Heart right ventricle (tissue), 16 donors: ENCODE data around the gene PIK3R1. TPM values are rescaled to one million over a fixed set of nuclear protein-coding genes. Genes with fewer than 3 reads are reported as not detected.
"Not testable (repeated sequence)": the region's sequence is repeated elsewhere in the genome, so short reads cannot be mapped to it uniquely, and the experiment has no call there.

ENCODE experiments used
- ATAC-seq, 8 donors: fragments of 200-7000 bp; cut with Tn5 transposase; one replicate each; pipeline ENCODE4 v1.9.1; 2020; ENCODE audit warnings: mild to moderate bottlenecking in 8 of 8, moderate library complexity in 8 of 8, moderate number of reproducible peaks in 1 of 8
- DNase-seq, 2 donors: peaks; one replicate each; pipeline ENCODE4 v3.0.0-alpha.2; 2020
- H3K27ac ChIP-seq, 10 donors: fragments of 200-600 bp; sonication (generic) in 2 of 10; one replicate each; pipeline versions ENCODE4 v1.5.0 to v1.8.0; 2020 to 2022; ENCODE audit warnings: mild to moderate bottlenecking in 3 of 10
- H3K27me3 ChIP-seq, 7 donors: fragments of 200-600 bp; one replicate each; pipeline ENCODE4 v1.8.0; 2021 to 2022; ENCODE audit warnings: mild to moderate bottlenecking in 2 of 7
- H3K36me3 ChIP-seq, 9 donors: fragments of 200-600 bp; sonication (generic) in 1 of 9; one replicate each; pipeline versions ENCODE4 v1.5.0 to v1.8.0; 2020 to 2022; ENCODE audit warnings: mild to moderate bottlenecking in 2 of 9
- H3K4me1 ChIP-seq, 9 donors: fragments of 200-600 bp; sonication (generic) in 1 of 9; one replicate each; pipeline versions ENCODE4 v1.5.0 to v1.8.0; 2020 to 2022; ENCODE audit warnings: mild to moderate bottlenecking in 4 of 9
- H3K4me3 ChIP-seq, 10 donors: fragments of 200-600 bp; sonication (generic) in 2 of 10; one replicate each; pipeline versions ENCODE4 v1.5.0 to v1.8.0; 2020 to 2022; ENCODE audit warnings: mild to moderate bottlenecking in 7 of 10, moderate library complexity in 2 of 10
- H3K9me3 ChIP-seq, 11 donors: fragments of 200-600 bp in 10 of 11; sonication (generic) in 2 of 11; one replicate each; pipeline versions ENCODE4 v1.5.0 to v1.8.0; 2013 to 2022; ENCODE audit warnings: mild to moderate bottlenecking in 2 of 11, control low read depth in 1 of 11, moderate library complexity in 1 of 11
- CTCF ChIP-seq, 9 donors: fragments of 200-600 bp; sonication (generic) in 2 of 9; IDR thresholded peaks; one replicate each; pipeline versions ENCODE4 v1.5.0 to v1.8.0; 2021 to 2022; ENCODE audit warnings: antibody characterized with exemption in 9 of 9, mild to moderate bottlenecking in 5 of 9, moderate library complexity in 1 of 9
- whole genome bisulfite sequencing, 2 donors: extraction: QIAGEN DNeasy Blood & Tissue Kit; methylation state at CpG; one replicate each; pipeline ENCODE4 v1.1.7; 2013; ENCODE audit warnings: inconsistent platforms in 1 of 2; 5-methylcytosine and 5-hydroxymethylcytosine counted together
- intact Hi-C, 10 donors: fragments of 100-400 bp; cut with DNase I; formaldehyde crosslinking; loops; one replicate each; pipeline versions ENCODE4 v1.11.1 to v1.14.2; 2022
- polyA plus RNA-seq, 2 donors: library from polyadenylated mRNA; stranded (reverse); fragments of 200-250 nt; gene quantifications; one replicate each; pipeline ENCODE4 v1.2.3, GENCODE V29; 2013
- total RNA-seq, 10 donors: library from RNA; stranded (reverse); fragmentation: NEBNext Ultra II Directional in 3 of 10; extraction: Animal tissue kit (Norgen Biotek cat#: 25700) in 3 of 10; gene quantifications; one replicate each; pipeline versions ENCODE4 v1.2.1 to v1.2.4, GENCODE V29; 2021 to 2023
- donor health status: Arrhythmogenic right ventricular cardiomyopathy.
- donor health status: ischemic (EF 13 %, LVEDD 7.1; RV severe dilation, severe dysfunction).
- donor health status: healthy with polysubstance abuse.
- donor health status: DM: no; HTN: yes; CAD: no.
- donor health status: DM: no; HTN: no; CAD: no.
- donor health status: ischemic (EF 25% LVEDD 6.9; RV normal size, moderate dysfunction).
- donor health status: ischemic (EF 25% LVEDD 5.7; RV mildly dilated, moderate dysfunction).
- donor health status: healthy.
- donor health status: DM: yes; HTN: yes; CAD: no.
- donor health status: Ischemic cardiomyopathy.
- donor health status: ischemic (EF 35%, LVEDD 5.7; RV mildly dilated, moderate dysfunction).
- donor health status: nonischemic (EF 11% LVEDD 7.7; RV severe dilation, severe dysfunction).
- donor health status: DM: yes; HTN: yes; CAD: no.
- donor health status: PGD.
- donor health status: ischemic (EF 29% LVEDD 5.4; RV normal size, mild dysfunction).
- donor health status: nonischemic (EF 23%, LVEDD 6.1; RV moderate dilation, normal function).

The PIK3R1 gene
- total and polyA plus RNA-seq, 12 donors: 12.2 to 269 (median 125) TPM

- Histone ChIP-seq H3K9me3 (no peaks in the 10 kb centered on the region), H3K27ac (peak overlapping the region in 1 of 10 donors; percentile 9), H3K4me1 (peaks cover 0 to 97% (median 80%) of the 10 kb centered on the region in 9 donors), H3K36me3 (peaks cover 0 to 30% (median 0%) of the 10 kb centered on the region in 9 donors), H3K4me3 (no peak overlapping the region), H3K27me3 (no peaks in the 10 kb centered on the region)
- DNase-seq: no peak
- TF ChIP-seq CTCF (IDR thresholded peaks at IDR 0.05): no peak
- intact Hi-C loops: no loop called here
- WGBS, 2 donors: 44 to 47% methylated on average over 1 of the region's 1 CpG
- ATAC-seq: no peak
Observed at GRCh38 chr5:68233075-68233474, 17.5 kb downstream of the PIK3R1 start.

GRCh38 chr5:68235229-68235628, 19.7 kb downstream of the PIK3R1 start:
- H3K4me3 ChIP-seq, H3K27ac ChIP-seq, ATAC-seq, H3K27me3 ChIP-seq, H3K9me3 ChIP-seq, intact Hi-C loops, DNase-seq: not testable (repeated sequence)
- Histone ChIP-seq H3K4me1 (peaks cover 0 to 98% (median 87%) of the 10 kb centered on the region in 9 donors), H3K36me3 (peaks cover 0 to 18% (median 0%) of the 10 kb centered on the region in 9 donors)
- WGBS, 2 donors: 89 to 94% methylated on average over 2 of the region's 2 CpGs

GRCh38 chr5:68237715-68238114, 22.2 kb downstream of the PIK3R1 start:
- WGBS, 2 donors: 45 to 57% methylated on average over 2 of the region's 2 CpGs
- Histone ChIP-seq H3K27me3 (no peaks in the 10 kb centered on the region), H3K4me1 (peaks cover 8 to 98% (median 87%) of the 10 kb centered on the region in 9 donors), H3K36me3 (peaks cover 0 to 10% (median 0%) of the 10 kb centered on the region in 9 donors), H3K9me3 (no peaks in the 10 kb centered on the region), H3K27ac (peak overlapping the region in 6 of 10 donors; percentile 9 to 82 (median 62)), H3K4me3 (no peak overlapping the region)
- intact Hi-C loops: loop anchor here in 1 of 10 donors (2.0 kb wide), 1 partner anchor 21 kb away; no protein-coding TSS in a partner anchor
- ATAC-seq: peak in 1 of 8 donors; percentile 34
- DNase-seq: no peak
- TF ChIP-seq CTCF (IDR thresholded peaks at IDR 0.05): no peak

GRCh38 chr5:68239487-68239886, 23.9 kb downstream of the PIK3R1 start:
- Histone ChIP-seq H3K27me3 (no peaks in the 10 kb centered on the region), H3K4me3 (peak overlapping the region in 6 of 10 donors; percentile 6 to 27 (median 18)), H3K4me1 (peaks cover 8 to 99% (median 88%) of the 10 kb centered on the region in 9 donors), H3K9me3 (no peaks in the 10 kb centered on the region), H3K36me3 (peaks cover 0 to 5% (median 0%) of the 10 kb centered on the region in 9 donors), H3K27ac (peak overlapping the region in 9 of 10 donors; percentile 13 to 82 (median 70))
- no peak for TF ChIP-seq CTCF (IDR thresholded peaks at IDR 0.05)
- DNase-seq (peak; percentile 47 to 76), ATAC-seq (peak; percentile 58 to 91 (median 75))
- WGBS, 2 donors: 2 to 5% methylated on average over 7 of the region's 7 CpGs
- intact Hi-C loops: loop anchor here in 1 of 10 donors (2.0 kb wide), 1 partner anchor 23 kb away; no protein-coding TSS in a partner anchor

GRCh38 chr5:68240202-68240601, 24.6 kb downstream of the PIK3R1 start:
- Histone ChIP-seq H3K4me1 (peaks cover 8 to 99% (median 87%) of the 10 kb centered on the region in 9 donors), H3K4me3 (peak overlapping the region in 5 of 10 donors; percentile 5 to 27 (median 19)), H3K36me3 (no peaks in the 10 kb centered on the region), H3K9me3 (no peaks in the 10 kb centered on the region), H3K27ac (peak overlapping the region in 8 of 10 donors; percentile 43 to 82 (median 70)), H3K27me3 (no peaks in the 10 kb centered on the region)
- TF ChIP-seq CTCF (IDR thresholded peaks at IDR 0.05): no peak
- intact Hi-C loops: no loop called here
- ATAC-seq: no peak
- no peak for DNase-seq
